NCI-H460 (cell line): ENCODE data around the gene PIP5K1A. TPM values are rescaled to one million over a fixed set of nuclear protein-coding genes. Genes with fewer than 3 reads are reported as not detected.
"Not testable (repeated sequence)": the region's sequence is repeated elsewhere in the genome, so short reads cannot be mapped to it uniquely, and the experiment has no call there.

ENCODE experiments used
- DNase-seq: peaks from one replicate; pipeline ENCODE4 v3.0.0-alpha.2; 2016; ENCODE audit warnings: low read depth; ENCODE audit errors: extremely low read depth
- polyA plus RNA-seq: library from polyadenylated mRNA; depleted of rRNA; stranded (reverse); fragments of >200 nt; gene quantifications from 2 replicates; pipeline ENCODE4 v1.2.3, GENCODE V29; 2014; cell fraction: nucleus; rRNA removed
- total RNA-seq: library from RNA; depleted of rRNA; stranded (reverse); fragments of >200 nt; shearing (Covaris generic); gene quantifications from 2 replicates; pipeline ENCODE4 v1.2.3, GENCODE V29; 2014; rRNA removed

The PIP5K1A gene
- 95.2 and 119 TPM in 2 replicates for total RNA-seq
- 80.2 and 87.9 TPM in 2 replicates for polyA plus RNA-seq

GRCh38 chr1:151198254-151199127, at the start of gene PIP5K1A:
Gene PIP5K1A (plus strand): TSS chr1:151198552. CDS start chr1:151198997, 445 bp downstream.
- DNase-seq, result peak; percentile 99

- no peak for DNase-seq
Measured at GRCh38 chr1:151156515-151156819, 41.9 kb upstream of the PIP5K1A start, which contains the start of gene TNFAIP8L2. Gene TNFAIP8L2 (plus strand): TSS chr1:151156649. CDS start chr1:151158698, 2,049 bp downstream.

GRCh38 chr1:151157067-151157531, 41.3 kb upstream of the PIP5K1A start:
- no peak for DNase-seq

GRCh38 chr1:151158326-151158725, 40.0 kb upstream of the PIP5K1A start:
- DNase-seq, result no peak

GRCh38 chr1:151158751-151159251, 39.6 kb upstream of the PIP5K1A start:
- DNase-seq, result no peak

GRCh38 chr1:151159373-151159772, 39.0 kb upstream of the PIP5K1A start:
- no peak for DNase-seq

- DNase-seq, result no peak
Measured at GRCh38 chr1:151164732-151165280, 33.5 kb upstream of the PIP5K1A start.

- no peak for DNase-seq
Measured at GRCh38 chr1:151165281-151165737, 33.0 kb upstream of the PIP5K1A start.

- DNase-seq, result peak; percentile 100
Measured at GRCh38 chr1:151165738-151166504, 32.4 kb upstream of the PIP5K1A start, which contains the start of the genes LYSMD1 and SCNM1. Gene LYSMD1 (minus strand): TSS chr1:151165902. CDS start chr1:151165258, 644 bp downstream. Gene SCNM1 (plus strand): TSS chr1:151166144. CDS start chr1:151166153, 9 bp downstream.

GRCh38 chr1:151166505-151166956, 31.8 kb upstream of the PIP5K1A start:
- no peak for DNase-seq

- no peak for DNase-seq
Measured at GRCh38 chr1:151167116-151167515, 31.2 kb upstream of the PIP5K1A start.

- no peak for DNase-seq
Measured at GRCh38 chr1:151171190-151171589, 27.2 kb upstream of the PIP5K1A start.

- no peak for DNase-seq
Measured at GRCh38 chr1:151175041-151175741, 23.2 kb upstream of the PIP5K1A start.

- DNase-seq, result no peak
Measured at GRCh38 chr1:151175863-151176262, 22.5 kb upstream of the PIP5K1A start, which contains the start of gene TMOD4. Gene TMOD4 (minus strand): TSS chr1:151175981. CDS start chr1:151174875, 1,106 bp downstream.

GRCh38 chr1:151176514-151177045, 21.8 kb upstream of the PIP5K1A start:
- no peak for DNase-seq

GRCh38 chr1:151184211-151184610, 14.1 kb upstream of the PIP5K1A start:
- no peak for DNase-seq

- no peak for DNase-seq
Measured at GRCh38 chr1:151187205-151187604, 11.1 kb upstream of the PIP5K1A start.

- DNase-seq, result not testable (repeated sequence)
Measured at GRCh38 chr1:151188667-151189066, 9.7 kb upstream of the PIP5K1A start.
